Cortex of kidney (tissue), 1 donor: Measurements from ENCODE around the gene PARVA.

Experiments used
- DNase-seq: peaks from one replicate; lab custom pipeline; 2025; lab: John Stamatoyannopoulos, UW

PARVA gene

DNA sequence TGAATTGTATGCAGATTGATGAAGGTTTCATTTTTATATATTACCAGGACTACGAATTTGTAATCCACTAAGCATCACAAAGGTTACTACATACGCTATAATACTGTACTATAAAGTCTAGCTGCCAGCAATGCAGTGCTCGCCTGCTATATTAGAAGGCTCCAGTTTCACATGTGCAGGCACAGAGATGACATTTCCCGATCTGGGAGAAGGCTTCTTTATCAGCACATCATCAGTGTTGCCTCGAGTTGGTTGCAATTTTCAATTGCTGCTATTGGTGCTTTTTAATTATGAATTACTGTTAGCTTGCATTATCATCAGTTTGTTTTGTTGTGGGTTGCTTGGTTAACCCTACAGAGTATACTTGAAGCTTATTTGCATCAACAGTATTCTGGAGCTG lies 153.6 kb downstream of the PARVA start:
- DNase-seq, result no peak

- no peak for DNase-seq
Observed at GRCh38 chr11:12531681-12532080, 154.3 kb downstream of the PARVA start.

- DNase-seq, result no peak
Observed at GRCh38 chr11:12532580-12532979, 155.2 kb downstream of the PARVA start.

- DNase-seq, result no peak
Observed at GRCh38 chr11:12534549-12534948, 157.2 kb downstream of the PARVA start.

- no peak for DNase-seq
Observed at GRCh38 chr11:12535321-12535720, 157.9 kb downstream of the PARVA start.

GRCh38 chr11:12536566-12536965 lies 159.2 kb downstream of the PARVA start:
- DNase-seq, result no peak

DNA sequence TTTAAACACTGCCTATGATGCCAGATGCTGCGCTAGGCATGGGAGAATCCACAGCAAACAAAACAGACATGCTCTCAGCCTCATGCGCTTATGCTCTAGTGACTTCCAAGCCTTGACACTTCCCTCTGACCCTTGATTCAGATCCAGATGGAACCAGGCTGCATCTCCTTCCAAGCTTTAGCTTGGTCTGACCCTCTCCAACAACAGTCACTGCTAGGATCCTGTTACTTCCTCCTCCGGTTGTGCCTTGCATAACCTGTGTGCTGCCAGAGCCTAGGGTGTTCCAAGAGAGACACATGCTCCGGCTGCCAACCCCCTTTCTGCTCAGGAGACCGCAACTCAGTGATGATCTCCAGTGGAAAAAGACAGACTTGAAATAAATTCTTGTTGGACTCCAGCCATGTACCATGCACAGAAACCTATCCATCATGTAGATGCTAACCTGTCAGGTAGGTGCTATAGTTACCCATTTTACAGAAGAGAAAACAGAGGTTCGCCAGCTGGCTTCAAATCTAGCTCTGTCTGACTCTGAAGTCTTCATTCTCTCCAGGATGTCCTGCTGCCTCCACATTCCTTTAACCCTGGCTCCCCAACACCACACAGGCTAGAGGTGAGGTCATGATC lies 160.5 kb downstream of the PARVA start:
- no peak for DNase-seq

- no peak for DNase-seq
Observed at GRCh38 chr11:12538889-12539421, 161.6 kb downstream of the PARVA start.

- DNase-seq, result no peak
Observed at GRCh38 chr11:12539572-12539971, 162.2 kb downstream of the PARVA start.

DNA sequence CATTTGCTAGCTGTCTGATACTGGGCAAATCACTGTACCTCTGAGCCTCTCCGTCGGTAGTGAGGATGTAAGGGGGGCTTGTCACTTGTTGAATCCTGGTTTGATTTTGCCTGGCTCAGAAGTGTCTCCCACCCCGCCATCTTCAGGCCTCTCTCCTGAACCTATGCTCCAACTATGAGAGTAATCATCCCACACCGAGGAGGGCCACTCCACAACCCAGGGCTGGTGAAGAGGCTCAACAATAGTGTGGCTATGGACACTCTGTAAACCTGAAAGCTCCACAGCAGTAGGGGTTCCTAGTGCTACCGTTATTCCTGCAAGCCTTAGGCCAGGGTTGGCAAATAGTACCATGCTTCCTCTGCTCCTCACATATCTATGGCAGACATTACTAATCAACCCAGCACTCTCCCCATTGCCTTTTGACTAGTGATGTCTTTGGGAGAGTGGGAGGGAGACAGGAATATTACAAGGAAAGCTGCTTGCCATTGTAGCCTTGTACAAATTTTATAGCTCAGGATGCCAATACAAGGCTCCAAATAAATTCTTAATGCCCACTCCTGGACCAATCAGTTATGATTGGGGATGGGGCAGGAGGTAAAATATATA lies 162.8 kb downstream of the PARVA start:
- no peak for DNase-seq

- no peak for DNase-seq
Observed at GRCh38 chr11:12540913-12541582, 163.7 kb downstream of the PARVA start.

- no peak for DNase-seq
Observed at GRCh38 chr11:12541583-12542151, 164.3 kb downstream of the PARVA start.

DNA sequence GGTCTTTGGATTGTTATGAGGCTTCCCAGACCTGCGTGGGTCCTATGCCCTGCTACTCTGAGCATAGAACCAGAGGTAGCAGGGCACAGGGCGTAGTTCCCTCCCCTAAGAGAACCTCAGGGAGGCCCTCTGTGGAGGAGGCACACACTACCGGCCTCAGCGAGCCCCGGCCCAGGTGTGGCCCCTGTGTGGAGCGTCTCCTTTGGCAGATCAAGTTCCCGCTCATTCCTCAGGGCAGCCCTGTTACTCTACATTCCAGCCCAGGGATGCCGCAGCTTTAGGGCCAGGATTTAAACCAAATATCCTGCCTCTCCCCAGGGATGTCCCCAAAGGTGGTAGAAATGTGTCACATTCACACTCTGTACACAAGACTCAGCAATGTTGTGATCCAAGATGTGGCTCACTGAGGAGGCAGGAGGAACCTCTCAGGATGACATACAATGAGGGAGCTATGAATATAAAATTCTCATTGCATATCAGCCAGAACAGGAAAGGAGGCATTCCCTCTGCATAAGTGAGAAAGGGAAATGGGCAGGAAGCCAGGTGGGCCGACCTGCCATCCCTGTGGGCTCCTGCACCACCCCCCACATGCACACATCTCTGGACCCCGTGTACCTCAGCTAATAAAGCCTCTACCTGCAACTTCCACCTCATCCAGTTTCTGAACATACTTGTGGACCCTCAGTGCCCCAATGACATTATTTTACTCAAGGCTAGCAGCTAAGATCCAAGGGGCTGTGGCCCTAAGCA lies 165.0 kb downstream of the PARVA start:
- no peak for DNase-seq

DNA sequence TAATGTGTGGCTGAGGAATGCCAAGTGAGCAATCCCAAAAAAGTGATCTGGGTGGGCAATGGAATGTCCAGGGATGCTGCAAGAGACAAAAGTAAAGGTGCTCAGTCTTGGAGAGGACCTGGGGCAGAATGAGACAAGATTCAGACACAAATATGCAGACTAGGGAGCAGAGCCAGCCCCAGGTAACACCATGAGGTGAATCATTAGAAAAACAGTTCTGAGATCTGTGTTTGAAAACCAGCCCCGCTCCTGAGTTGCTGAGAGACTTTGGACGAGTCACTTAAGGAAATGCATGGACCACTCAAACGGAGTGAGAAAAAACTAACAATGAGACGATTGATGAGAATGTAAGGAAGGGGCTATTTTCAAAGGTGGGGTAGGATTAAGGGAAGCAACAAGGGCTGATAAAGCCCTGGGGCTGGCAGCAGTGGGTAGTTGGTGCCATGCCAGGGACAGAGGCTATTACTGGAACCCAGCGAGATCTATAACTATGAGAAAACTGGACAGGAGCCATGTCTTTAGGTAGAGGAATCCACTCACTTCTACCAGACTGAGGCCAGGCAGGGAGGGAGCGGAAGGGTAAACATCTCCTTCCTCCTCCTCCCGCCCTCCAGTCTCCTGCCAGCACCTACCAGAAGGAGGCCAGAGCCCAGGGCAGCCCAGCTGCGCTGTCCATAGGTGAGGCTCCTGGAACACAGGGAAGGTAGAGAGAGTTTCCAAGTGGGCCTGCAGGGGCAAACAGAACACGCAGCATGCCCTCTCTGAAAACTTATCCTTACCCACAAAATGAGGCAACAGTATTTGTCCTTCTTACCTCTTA lies 166.4 kb downstream of the PARVA start:
- DNase-seq, result no peak

- DNase-seq, result no peak
Observed at GRCh38 chr11:12544986-12545775, 167.8 kb downstream of the PARVA start.

GRCh38 chr11:12546122-12546521 lies 168.8 kb downstream of the PARVA start:
- DNase-seq, result no peak

DNA sequence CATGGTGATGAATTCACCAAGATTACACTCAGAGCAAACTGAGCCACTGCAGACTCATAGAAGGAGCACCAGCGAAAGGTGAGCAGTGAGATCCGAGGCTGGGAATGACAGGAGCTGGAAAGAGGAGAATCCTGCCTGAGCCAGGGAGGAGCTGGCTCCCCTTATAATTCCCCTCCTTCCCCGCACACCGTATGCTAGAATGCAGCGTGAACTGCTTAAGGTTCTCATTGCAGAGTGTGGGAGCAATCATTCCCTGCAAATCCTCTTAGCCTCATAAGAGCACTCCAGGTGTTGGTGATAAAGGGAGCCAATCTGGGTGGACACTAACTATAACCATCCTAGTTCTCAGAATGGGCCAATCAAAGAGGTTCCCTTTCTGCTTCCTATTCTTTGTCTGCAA lies 169.3 kb downstream of the PARVA start:
- DNase-seq, result no peak

DNA sequence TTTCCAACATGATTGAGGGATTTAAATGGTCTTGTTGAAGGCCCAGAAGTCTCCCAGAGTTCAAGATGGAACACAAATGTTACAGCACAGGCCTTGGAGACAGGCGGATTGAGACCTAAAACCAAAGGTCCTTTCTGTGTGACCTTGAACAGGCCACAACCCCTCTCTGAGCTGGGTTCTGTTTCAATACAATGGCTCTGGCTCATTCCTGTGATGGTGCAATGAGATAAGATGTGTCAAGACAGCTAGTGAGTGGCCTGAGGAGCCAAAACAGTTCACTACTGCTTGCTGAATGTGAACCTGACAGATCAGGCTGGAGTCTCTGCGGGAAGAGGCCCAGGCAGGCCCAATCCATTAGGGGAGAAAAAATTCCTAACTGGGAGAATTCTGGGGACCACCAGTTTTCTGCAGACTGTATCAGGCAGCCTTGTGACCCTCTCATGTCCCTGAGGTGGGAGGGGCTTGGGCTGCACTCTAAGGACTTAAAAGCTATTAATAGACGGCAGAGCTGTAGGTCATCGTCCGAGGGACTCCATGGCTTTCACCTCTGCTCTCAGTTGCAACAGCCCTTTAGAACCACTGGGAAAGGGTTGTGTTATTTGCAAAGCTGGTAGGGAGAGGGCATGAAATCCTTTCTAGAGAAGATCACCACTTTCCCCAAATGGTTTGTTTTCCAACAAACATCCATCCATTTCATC lies 170.7 kb downstream of the PARVA start:
- no peak for DNase-seq

DNA sequence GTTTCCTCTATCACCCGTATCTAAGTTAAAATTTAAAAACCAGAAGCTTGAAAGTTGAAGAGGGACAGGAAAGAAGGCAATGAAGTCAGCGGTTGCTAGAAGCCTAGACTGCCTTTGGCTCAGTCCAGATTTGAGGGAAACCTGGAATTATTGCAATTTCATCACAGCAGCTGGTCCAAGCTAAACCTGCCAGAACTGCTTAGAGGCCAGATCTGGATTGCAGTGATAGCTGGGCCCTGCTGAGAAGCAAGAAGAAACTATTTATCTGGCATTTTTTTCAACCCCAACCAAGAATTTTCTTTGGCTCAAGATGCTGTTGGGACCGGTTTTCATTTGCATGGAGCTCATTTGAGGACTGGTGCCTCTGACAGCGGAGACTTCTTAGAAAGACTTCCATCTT lies 175.3 kb downstream of the PARVA start:
- no peak for DNase-seq

- DNase-seq, result no peak
Observed at GRCh38 chr11:12554122-12554521, 176.8 kb downstream of the PARVA start.
